ENCODE measurements around the gene FOXN3.

GRCh38 chr14:89377544-89377943 is 39.5 kb downstream of the FOXN3 start:
- TF ChIP-seq CTCF (IDR thresholded peaks at IDR 0.05; ENCODE audit: low read depth, low read length) (no peak), EZH2phosphoT487 (IDR thresholded peaks at IDR 0.05; ENCODE audit: low read depth) (no peak)

All from OCI-LY3 (cell line).